GM21786 (cell line): ENCODE data around the gene TH.

Experiments
- ATAC-seq: cut with Tn5 transposase; IDR thresholded peaks from one replicate; pipeline ENCODE4 v1.9.1; 2021; ENCODE audit not compliant: unreplicated experiment

TH gene

GRCh38 chr11:2209370-2209801 is 37.8 kb upstream of the TH start:
- no peak for ATAC-seq

DNA sequence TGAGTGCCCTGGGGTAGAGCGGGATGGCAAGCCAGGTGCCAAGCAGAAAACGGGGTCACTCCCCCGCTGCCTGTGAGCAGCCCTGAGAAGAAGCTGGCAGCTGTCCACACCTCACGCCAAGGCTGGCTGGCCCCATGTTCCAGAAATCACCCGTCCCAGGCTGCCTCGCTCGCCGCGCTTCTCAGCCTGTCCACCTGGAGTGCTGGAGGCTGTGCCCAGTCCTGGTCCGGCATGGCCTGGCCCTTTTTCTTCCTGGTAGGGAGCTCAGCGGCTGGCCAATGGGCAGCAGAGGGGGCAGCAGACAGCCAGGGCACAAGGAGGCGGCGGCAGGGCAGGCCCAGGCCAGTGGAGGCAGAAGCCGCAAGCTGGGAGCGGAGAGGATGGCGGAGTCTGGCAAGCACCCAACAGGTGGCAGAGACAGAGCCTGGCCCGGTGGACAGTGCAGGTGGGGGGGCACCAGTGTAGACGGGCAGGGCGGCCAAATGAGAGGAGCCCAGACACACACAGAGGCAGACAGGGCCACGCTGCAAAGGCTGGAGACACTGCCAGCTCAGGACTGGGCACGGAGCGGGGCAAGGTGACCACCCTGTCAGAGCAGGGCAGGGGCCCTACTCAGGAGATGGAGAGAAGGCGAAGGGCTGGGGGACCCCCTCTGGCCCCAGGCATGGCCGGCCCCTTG is 37.2 kb upstream of the TH start:
- no peak for ATAC-seq

DNA sequence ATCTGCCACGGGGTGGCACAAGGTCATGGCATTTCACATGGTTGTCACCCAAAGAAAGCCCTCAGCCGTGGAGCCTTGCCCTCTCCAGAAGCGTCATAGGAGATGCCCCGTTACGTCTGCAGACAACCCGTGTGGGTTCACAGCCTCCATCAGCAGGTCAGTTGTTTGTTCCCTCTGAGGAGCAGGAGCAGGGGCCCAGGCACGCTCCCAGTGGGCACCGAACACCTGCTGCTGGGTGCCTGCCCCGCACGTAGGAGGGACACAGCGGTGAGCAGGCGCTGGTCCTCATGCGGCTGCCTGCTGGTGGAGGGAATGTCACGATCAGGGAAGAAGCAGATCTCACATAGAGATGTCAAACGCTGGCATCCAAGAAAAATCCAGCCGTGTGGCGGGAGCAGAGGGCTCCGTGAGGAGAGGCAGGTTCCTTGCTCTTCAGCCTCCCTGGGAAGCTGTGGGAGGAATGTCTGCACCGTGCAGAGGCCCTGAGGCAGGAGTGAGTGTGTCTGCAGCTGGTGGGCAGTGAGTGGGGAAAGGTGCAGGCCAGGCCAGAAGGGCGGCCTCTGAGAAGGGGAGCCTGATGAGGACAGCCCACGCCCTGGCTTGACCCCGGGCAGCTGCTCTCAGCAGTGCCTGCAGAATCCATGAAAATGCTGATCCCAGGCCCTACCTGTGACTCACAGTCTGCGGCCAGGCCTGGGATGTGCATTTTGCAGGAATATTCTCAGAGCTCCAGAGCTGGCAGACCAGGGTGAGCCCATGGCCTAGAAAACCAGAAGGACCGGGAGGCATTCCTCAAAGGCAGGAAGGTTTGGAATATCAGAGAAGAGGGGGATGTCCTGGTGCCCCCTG is 36.4 kb upstream of the TH start:
- no peak for ATAC-seq

DNA sequence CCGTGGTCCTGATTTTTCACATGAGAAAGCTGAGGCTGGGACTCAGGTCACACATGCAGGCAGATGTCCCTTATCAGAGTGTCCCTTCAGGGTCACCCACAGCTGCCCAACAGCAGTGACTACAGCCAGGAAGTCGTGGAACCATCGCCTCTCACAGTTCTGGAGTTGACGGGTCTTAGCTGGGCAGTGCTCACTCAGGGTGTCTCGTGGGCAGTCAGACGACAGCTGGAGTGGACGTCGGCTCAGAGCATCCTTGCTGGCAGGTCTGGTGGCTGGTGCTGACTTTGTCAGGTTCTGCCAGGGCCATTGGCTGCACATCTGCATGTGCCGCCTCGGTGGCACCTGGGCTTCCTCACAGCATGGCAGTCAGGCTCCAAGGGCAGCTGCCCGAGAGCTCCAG is 35.6 kb upstream of the TH start:
- ATAC-seq, result no peak

DNA sequence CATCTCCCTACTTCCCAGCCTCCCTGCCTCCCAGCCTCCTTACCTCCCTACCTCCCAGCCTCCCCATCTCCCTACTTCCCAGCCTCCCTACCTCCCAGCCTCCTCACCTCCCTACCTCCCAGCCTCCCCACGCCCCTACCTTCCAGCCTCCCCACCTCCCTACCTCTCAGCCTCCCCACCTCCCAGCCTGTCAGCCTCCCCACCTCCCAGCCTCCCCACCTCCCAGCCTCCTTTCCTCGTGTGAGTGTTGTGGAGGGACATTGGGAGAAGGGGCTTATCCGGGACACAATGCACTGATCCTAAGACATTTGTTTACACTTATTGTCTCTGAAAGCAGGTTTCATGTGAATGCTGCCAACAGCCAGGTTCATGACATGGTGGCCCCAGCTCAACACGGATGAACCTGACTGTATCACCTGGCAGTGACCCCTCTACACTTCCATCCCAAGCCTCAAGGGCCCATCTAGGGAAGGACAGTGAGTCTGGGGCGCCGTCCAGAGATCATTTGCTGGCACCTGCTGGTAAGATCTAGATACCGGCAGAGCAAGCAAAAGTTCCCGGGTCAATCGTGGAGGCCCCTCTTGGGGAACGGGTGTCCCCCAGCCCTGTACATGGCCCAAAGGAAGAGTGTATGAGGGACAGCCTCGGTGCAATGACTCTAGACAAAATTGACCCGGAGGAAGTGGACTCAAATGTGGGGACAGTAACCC is 34.5 kb upstream of the TH start:
- ATAC-seq, result no peak

DNA sequence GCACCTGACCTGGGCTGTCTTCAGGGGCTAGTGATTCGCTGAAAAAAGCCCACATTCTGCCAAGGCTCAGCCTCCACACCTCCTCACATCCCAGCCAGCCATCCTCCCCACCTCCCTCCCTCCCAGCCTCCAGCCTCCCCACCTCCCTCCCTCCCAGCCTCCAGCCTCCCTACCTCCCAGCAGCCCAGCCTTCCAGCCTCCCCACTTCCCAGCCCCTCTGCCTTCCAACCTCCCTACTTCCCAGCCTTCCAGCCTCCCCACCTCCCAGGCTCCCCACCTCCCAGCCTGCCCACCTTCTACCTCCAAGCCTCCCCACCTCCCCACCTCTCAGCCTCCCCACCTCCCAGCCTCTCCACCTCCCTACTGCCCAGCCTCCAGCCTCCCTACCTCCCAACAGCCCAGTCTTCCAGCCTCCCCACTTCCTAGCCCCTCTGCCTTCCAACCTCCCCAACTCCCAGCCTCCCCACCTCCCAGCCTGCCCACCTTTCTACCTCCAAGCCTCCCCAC is 33.7 kb upstream of the TH start:
- no peak for ATAC-seq

DNA sequence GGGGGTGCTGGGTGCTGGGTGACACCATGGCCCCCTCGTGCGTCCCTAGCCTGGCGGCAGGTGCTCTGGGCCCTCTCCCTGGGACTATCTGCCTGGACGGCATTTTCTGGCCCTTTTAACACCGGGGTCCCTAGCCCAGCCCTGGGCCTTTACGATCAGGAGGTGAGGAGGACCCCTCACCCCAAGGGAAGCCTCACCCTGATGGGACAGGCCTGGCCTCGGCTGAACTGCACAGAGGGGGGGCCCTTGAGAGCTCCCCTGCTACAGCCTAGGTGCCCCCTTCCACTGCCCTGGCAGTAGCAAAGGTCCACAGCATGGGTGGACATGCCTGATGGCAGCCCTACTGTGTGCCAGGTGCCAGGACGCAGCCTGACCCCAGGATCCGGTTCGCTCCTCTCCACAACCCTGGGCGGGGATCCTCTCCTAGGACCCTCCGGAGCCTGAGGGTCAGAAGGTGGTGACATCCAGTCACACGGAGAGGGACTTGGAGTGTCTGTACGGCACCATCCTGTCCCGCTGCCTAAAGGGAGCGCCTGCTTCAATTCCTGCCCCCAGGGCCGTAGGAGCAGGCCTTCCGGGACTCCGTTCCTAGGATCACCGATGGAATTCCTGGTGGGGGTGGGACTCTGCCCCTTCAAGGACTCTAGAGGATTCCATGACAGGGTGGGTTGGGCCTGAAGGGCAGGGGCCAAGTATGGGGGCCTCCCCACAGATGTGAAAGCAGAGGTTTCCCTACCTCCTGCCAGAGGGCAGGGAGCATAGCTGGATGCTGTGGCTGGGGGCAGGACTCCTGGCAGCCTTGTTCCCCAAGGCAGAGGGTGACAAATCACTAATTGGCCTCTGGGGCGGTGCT is 33.0 kb upstream of the TH start:
- ATAC-seq, result no peak

GRCh38 chr11:2203440-2204259 is 32.0 kb upstream of the TH start:
- ATAC-seq, result no peak

DNA sequence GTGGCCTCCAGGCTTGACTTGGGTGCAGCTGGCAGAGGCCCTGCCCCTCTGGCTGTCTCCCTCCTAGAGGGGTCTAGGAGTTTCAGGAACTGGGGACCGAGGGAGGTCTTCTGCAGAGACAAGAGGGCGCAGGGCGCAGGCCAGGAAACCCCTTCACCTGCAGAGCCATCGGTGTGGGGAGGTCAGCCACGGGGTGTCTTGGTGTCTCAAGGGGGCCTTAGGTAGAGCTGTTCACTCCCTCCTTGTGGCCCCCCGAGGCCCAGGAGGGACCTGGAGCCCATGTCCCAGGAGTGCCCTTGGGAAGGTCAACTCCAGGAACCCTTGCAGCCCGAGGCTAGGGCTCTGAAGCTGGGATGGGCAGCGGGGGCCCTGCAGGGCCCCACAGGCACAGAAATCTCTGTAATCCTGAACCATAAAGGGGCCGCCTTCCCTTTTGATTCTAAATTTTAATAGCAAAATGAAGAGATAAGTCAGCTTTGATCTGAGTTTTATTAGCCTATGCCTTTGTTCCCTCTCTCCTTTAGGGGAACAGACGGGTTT is 31.4 kb upstream of the TH start:
- ATAC-seq, result no peak

- no peak for ATAC-seq
These were observed 30.7 kb upstream of the TH start for GRCh38 chr11:2202071-2202899.

GRCh38 chr11:2201542-2201941 is 29.9 kb upstream of the TH start:
- no peak for ATAC-seq

- ATAC-seq, result no peak
These were observed 29.4 kb upstream of the TH start for GRCh38 chr11:2200957-2201519.

- ATAC-seq, result no peak
These were observed 28.9 kb upstream of the TH start for GRCh38 chr11:2200536-2200935.

DNA sequence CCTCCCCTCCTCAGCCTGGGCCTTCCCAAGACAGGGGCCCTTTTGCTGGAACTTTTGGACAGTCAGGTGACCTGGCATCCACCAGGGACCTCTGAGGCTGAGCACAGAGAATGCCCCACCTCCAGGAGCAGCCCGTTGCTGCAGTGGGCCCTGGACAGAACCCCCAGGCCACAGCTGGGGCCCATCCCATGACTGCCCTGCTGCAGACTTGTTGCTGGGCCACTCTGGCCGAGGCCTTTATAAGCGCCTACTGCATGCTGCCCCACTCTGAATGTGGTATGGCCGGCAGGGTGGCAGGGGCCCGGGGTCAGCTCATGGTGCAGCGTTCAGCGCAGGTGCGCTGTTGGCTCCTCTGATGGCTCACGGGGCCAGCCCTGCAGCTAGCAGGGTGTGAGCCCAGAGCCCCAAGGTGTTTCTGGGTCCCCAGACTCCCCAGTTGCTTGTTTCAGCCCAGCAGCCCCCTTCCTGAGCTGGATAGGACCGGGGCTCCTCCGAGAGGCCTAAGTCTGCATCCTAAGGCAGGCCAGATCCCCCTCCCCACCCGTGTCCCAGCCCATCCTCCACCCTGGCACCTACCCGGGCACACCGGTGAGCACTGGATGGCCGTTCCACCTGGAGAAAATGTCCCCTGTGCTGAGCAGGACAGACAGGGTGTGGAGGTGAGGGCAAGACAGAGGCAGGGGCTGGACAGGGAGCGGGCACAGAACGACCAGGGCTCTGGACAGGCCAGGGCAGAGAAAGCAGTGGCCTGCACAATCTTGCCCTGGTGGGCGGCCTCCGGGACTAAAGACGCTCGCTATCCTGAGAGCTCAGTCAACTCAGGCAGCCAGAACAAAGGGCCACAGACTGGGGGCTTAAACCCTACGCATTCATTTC is 28.1 kb upstream of the TH start:
- ATAC-seq, result no peak

- ATAC-seq, result no peak
These were observed 27.2 kb upstream of the TH start for GRCh38 chr11:2198621-2199365.

DNA sequence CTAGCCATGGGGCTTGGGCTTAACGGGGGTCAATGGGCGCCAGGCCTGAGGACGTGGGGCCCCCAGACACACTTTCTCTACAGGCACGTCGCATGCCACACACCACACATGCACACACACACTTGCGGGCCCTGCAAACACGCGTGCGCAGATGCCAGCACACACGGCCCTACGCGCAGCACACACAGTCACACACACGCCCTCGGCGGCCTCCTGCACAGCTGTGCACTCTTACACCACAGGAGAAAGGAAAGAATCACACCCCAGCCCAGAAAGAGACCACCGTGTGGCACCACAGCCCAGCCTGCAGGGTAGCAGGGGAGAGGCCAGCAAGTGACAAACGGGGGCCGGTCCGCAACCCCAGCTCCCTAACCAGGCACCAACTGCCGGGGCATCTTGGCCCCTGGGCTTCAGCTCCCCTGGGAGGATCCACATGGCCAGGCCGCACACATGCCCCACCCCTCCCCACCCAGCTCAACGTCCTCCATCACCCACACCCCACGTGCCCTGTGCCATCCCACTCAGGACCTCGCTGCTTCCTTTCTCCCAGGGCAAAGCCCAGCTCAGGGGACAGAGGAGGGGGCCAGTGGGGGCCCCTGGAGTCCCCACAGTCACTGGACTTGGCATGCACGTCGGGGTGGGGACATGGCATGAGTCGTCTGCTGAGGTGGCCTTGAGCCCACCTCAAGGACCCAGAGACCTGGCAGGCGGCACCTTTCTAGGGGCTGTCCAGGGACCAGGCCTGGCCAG is 26.3 kb upstream of the TH start:
- no peak for ATAC-seq
